ENCODE measurements around the gene NDRG4.

NDRG4 gene

DNA sequence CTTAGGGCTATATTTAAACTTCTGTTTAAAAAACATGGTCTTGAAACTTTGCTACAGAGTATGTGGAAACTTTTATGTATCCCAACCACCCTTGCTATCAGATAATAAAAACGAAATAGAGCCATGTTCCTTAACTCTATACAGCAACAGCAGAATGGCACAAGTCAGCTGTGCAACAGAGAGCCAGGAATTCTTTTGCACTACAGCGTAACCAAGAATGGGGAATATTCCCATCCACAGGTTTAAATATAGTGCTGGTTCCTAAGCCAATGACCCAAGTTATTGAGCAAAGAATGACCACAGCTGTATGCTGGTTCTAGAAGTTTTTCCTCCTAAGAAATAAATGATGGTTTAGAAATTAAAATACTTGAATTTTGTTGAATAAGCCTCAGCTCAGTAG, 48.4 kb downstream of the NDRG4 start:
- no peak for DNase-seq

DNA sequence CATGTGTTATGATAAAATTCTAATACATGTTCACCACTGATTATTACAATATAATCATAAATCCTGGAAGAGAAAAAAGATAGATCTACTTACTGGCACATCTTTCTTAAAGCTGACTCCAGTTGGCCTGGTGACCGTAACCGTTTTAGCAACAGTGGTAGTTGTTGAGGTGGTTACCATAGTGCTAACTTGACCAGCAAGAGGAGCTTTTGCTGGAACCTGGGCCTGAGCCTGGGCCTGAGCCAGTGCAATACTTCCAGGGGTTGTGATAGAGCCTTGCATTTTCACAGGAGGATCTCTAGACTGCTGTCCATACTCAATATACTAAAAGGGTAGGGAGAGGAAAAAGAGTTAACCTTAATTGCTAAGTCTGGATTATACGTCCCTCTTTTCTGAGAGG, 51.6 kb downstream of the NDRG4 start:
- DNase-seq, result no peak

DNA sequence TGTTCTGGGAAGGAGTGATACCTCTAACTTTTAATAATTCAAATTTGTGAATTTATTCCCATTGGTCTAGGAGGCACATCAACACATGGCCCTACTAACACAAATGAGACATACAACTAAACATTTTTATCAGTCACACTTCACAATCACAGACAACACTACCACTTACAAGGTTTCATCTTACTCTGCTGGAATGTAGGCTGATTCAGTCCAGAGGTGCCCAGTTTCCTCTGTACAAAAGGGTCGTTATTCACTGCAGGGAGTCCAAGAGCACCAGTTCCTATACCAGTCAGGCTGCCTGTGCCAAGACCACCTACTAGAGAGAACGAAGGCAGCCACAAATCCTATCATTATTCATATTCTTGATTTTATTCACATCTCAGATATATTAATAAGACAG, 56.7 kb downstream of the NDRG4 start:
- DNase-seq, result no peak
